NCI-H128 (cell line): Measurements from ENCODE around the gene CBL.

ENCODE experiments used
- DNase-seq: peaks from one replicate; lab custom pipeline; 2025; ENCODE audit not compliant: unreplicated experiment; lab: John Stamatoyannopoulos, UW

The CBL gene

GRCh38 chr11:119344291-119345010, 138.3 kb downstream of the CBL start:
- no peak for DNase-seq

GRCh38 chr11:119345685-119346084, 139.5 kb downstream of the CBL start:
- DNase-seq, result no peak

DNA sequence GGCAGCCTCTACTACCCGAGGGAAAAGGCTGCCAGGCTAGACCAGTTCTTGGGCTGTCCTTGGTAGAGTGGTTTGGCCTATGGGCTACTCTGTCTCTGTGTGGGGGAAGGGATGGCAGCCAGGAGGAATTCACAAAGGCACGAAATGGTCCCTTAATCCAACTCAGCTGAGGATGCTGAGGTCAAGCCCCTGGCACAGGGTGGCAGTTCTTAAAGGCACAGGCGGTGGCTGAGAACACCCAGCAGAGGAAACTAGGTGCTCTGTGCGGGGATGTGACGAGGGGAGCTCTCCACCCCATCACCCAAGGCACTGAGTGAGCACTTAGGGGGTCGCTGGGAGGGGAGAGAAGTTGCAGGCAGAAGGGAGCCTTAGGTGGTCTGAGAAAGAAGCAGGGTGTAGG, 140.5 kb downstream of the CBL start, which contains the start of gene MFRP:
TSS of gene MFRP (minus strand) at position 101 of the 400 bp plus-strand sequence. CDS start 192 bp downstream, outside the sequence.
- DNase-seq, result no peak

- no peak for DNase-seq
These were observed 141.1 kb downstream of the CBL start for GRCh38 chr11:119347242-119347641.

GRCh38 chr11:119347940-119348605, 141.9 kb downstream of the CBL start:
- no peak for DNase-seq

GRCh38 chr11:119350302-119350701, 144.2 kb downstream of the CBL start:
- DNase-seq, result no peak

- DNase-seq, result no peak
These were observed 145.1 kb downstream of the CBL start for GRCh38 chr11:119351232-119351631.

- peak; percentile 38 for DNase-seq
These were observed 146.7 kb downstream of the CBL start for GRCh38 chr11:119352857-119353260.

- no peak for DNase-seq
These were observed 149.1 kb downstream of the CBL start for GRCh38 chr11:119355091-119355843.

DNA sequence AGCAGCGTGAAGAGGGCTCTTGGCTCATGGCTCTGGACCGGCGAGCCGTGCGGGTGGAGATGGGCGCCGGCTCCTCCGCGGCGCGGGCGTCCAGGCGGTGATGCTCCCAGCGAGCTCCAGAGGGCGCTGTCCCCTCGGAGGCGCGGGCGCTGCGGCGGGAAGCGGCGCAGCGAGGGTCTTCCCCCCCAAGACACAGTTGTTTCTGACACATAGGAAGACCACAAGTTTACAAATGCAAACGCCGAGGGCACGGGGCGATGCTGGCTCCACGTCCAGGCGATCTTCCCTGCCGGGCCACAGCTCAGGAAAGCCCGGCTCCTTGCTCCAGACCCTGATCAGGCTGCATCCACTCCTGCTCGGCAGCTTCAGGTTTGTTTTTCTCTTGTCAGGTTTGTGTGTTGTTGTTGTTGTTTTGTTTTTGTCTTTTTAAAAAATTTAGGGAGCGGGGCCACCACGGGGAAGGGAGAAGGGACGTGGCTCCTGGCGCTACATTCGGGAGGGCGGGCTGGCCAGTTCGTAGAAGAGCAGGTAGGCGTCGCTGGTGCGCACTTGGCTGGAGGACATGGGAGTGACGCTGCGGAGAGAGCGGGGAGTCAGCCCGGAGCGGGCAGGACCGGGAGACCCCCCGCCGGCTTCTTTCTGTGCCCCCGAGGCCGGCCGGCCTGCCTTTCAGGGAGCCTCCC, 150.4 kb downstream of the CBL start:
- no peak for DNase-seq

DNA sequence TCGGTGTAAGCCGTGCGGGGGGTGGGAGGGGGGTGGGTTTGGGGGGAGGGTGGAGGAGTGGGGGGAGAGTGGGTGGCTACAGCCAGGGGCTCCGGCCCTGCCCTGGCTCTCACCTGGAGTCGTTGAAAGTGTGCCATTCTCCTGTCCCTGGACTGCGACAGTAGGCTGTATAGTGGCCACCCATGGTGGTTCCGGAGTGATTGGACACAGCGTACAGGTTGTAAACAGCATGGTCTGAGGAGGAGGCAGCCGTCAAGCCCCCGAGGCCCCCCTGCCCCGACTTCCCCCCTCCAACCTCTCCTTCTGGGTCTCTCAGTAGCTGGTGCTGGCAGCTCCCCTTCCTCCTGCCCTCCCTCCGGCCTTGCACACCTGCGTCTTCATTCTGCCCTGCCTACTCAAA, 150.9 kb downstream of the CBL start:
- no peak for DNase-seq
